GM12801 (cell line): ENCODE results near the gene AIRE.

Experiments
- CTCF ChIP-seq: IDR thresholded peaks from one replicate; pipeline ENCODE4 v1.5.1; 2011; ENCODE audit warnings: control low read depth; ENCODE audit not compliant: insufficient read length; ENCODE audit errors: extremely low read depth

AIRE gene

GRCh38 chr21:44269090-44269489 is 16.6 kb upstream of the AIRE start:
- TF ChIP-seq CTCF = no peak

GRCh38 chr21:44271558-44272283 is 14.0 kb upstream of the AIRE start:
- TF ChIP-seq CTCF = no peak

- no peak for TF ChIP-seq CTCF
These were observed 13.3 kb upstream of the AIRE start for GRCh38 chr21:44272284-44272858.

GRCh38 chr21:44273046-44273445 is 12.6 kb upstream of the AIRE start:
- TF ChIP-seq CTCF = no peak

GRCh38 chr21:44275041-44275440 is 10.6 kb upstream of the AIRE start:
- no peak for TF ChIP-seq CTCF

- TF ChIP-seq CTCF = no peak
These were observed 6.1 kb upstream of the AIRE start for GRCh38 chr21:44279354-44280260.

GRCh38 chr21:44281801-44282200 is 3.9 kb upstream of the AIRE start:
- TF ChIP-seq CTCF = no peak
